Suprapubic skin (tissue), 4 donors: ENCODE measurements around the gene ALLC.

Source experiments
- EP300 ChIP-seq: sonication (generic); formaldehyde crosslinking; IDR thresholded peaks from one replicate; pipeline ENCODE4 v1.6.1; 2017; ENCODE audit warnings: antibody characterized with exemption
- POLR2A ChIP-seq, 2 donors: fragments of 450-650 bp; IDR thresholded peaks; one replicate each; pipeline ENCODE4 v1.6.1; 2017; ENCODE audit warnings: antibody characterized with exemption in 2 of 2, mild to moderate bottlenecking in 2 of 2, moderate library complexity in 2 of 2
- POLR2AphosphoS5 ChIP-seq, 3 donors: sonication (generic); formaldehyde crosslinking; IDR thresholded peaks; one replicate each; pipeline ENCODE4 v1.6.1; 2017; ENCODE audit warnings: antibody characterized with exemption in 3 of 3
- TF ChIP-seq, protein P1 (sequence below), 2 donors: fragments of 200-600 bp in 1 of 2; fragments of 450-650 bp in 1 of 2; sonication (generic) in 1 of 2; IDR thresholded peaks; one replicate each; pipeline ENCODE4 v1.5.1; 2016 to 2019; ENCODE audit warnings: antibody characterized with exemption in 2 of 2, mild to moderate bottlenecking in 1 of 2, moderate library complexity in 1 of 2

DNA sequence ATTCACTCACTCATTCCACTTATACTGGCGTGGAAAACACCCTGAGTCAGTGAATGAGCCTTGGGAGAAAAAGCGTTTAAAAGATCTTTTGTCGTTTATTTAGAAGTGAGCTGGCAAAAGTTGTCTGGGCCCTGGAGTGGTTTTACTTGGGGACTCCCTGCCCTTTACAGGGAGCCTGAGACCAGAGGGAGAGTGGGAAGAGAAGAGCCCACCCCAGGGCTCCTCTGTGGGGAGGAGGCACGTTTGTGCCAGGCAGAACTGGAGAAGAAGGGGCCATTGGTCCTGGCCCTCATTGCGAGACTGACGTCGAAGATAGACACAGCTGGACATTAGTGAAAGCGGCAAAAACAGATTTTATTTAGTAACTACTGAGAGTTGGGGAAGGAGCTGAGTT is 71.1 kb downstream of the ALLC start:
- TF ChIP-seq, protein P1, sequence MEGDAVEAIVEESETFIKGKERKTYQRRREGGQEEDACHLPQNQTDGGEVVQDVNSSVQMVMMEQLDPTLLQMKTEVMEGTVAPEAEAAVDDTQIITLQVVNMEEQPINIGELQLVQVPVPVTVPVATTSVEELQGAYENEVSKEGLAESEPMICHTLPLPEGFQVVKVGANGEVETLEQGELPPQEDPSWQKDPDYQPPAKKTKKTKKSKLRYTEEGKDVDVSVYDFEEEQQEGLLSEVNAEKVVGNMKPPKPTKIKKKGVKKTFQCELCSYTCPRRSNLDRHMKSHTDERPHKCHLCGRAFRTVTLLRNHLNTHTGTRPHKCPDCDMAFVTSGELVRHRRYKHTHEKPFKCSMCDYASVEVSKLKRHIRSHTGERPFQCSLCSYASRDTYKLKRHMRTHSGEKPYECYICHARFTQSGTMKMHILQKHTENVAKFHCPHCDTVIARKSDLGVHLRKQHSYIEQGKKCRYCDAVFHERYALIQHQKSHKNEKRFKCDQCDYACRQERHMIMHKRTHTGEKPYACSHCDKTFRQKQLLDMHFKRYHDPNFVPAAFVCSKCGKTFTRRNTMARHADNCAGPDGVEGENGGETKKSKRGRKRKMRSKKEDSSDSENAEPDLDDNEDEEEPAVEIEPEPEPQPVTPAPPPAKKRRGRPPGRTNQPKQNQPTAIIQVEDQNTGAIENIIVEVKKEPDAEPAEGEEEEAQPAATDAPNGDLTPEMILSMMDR (IDR thresholded peaks at IDR 0.05) = no peak
- no peak for TF ChIP-seq POLR2AphosphoS5 (IDR thresholded peaks at IDR 0.05)
- TF ChIP-seq POLR2A (IDR thresholded peaks at IDR 0.05) = no peak
- TF ChIP-seq EP300 = no peak
